GM19240 (cell line): Measurements from ENCODE around the gene SPDYC.

Experiments
- DNase-seq: peaks from one replicate; pipeline ENCODE4 v3.0.0; 2011; ENCODE audit warnings: low spot score; ENCODE audit not compliant: insufficient read length

Gene SPDYC, protein sequence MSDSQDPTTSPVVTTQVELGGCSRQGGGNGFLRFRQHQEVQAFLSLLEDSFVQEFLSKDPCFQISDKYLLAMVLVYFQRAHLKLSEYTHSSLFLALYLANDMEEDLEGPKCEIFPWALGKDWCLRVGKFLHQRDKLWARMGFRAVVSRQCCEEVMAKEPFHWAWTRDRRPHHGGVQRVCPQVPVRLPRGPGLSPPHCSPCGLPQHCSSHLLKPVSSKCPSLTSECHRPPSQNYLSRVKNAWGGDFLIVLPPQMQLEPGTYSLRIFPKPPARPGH

DNA sequence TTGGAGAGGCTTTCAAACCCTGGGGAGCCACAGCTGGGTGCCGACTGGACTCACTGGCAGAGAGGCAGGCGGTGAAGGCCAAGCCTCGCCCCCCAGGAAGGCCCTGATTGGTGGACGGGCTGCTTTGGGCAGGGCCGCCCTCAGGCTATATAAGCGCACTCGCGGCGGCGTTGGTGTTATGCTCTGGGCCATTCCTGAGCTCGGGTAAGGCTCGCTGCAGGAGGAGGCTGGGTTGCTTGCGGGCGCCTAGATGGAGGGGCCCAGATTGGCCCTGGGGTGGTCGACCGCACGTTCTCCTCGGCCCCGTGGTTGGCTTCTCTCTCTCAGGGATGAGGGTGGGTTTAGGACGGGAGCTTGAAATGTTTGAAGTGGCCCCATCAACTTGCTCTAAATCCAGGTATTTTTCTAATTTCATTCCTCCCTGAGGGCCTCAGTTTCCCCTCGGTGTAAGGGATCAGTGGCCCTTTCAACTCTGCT is at the start of gene SPDYC:
Gene SPDYC (plus strand): TSS at position 176 of the 477 bp plus-strand sequence. CDS start 1,125 bp downstream, outside the sequence.
- DNase-seq, result no peak

DNA sequence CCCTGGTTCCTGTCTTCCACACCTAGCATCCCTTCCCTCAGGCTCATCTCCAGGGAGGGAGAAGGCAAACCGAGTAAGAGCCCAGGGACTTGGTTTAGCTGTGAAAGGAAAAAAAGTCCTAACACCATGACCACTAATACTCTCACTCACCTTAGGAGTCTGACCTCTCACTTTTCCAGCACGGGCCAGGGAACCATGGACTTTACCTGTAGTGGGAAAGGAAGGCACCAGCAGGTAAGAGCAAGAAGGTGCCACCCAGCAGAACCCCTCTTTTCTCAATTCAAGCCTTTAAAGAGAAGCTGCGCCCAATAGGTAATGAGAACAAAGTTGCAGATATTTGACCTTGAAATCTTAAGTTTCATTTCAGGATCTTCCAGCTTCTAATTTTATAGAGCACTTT is 49.2 kb upstream of the SPDYC start:
- no peak for DNase-seq

DNA sequence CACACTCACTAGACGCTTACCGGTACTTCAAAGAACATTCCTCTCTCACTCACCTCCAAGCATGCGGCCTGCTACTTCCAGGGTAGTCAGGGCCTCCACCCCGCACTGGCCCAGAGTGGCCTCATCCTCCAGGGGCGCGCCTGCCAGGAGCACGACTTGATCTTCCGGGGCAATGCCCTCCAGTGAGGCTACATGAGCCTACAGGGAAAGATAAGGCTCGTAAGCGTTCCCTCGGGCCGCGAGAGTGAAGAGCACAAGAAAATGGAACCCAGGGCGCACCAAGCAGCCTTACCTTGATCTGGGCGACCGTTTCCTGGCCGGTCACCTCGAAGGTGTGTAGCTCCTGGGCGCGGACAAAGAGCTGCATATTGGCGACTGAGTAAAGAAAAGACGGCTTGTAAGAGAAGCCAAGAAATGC is 48.6 kb upstream of the SPDYC start:
- DNase-seq, result no peak

DNA sequence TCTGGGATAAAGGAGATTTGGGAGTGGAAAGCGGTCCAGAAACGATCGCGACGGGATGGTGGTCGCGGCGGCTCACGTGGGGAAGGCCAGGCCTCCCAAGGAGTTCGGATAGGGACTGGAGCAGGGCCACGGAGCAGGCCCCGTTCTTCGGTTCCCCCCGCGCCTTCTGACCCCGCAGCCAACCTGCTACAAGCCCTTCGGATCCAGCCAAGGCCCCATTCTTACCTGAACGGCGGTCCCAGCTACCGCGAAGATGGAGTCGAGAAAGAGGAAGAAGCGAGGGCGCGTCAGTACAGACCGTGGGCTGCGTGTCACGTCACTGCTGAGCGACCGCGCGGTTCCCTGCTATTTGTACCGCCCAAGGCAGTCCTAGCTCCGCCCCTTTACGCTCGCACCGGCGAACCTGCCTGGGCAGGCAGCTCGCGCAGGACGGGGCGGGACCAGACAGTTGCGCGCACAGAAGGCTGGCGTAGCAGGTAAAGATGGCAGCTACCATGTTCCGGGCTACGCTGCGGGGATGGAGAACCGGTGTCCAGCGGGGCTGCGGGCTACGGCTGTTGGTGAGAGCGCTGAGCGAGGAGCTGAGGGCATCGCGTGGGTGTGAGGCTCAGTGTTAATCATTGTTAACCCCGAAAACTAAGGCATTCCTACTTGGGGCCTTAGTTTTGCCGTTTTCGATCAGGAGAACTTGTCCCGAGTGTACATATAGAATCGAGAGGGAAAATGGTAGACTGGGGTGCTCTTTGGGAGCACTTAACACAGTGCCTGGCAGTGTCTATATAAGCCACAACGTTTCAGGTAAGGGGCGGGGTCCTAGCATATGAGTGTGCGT is 48.0 kb upstream of the SPDYC start, which contains the start of the genes FAU and MRPL49:
Gene FAU (minus strand): TSS at position 270 of the 832 bp plus-strand sequence. CDS start 321 bp downstream, outside the sequence.
Gene MRPL49 (plus strand): TSS at position 457 of the 832 bp plus-strand sequence. CDS start 26 bp downstream, at position 483.
- peak; percentile 96 for DNase-seq

DNA sequence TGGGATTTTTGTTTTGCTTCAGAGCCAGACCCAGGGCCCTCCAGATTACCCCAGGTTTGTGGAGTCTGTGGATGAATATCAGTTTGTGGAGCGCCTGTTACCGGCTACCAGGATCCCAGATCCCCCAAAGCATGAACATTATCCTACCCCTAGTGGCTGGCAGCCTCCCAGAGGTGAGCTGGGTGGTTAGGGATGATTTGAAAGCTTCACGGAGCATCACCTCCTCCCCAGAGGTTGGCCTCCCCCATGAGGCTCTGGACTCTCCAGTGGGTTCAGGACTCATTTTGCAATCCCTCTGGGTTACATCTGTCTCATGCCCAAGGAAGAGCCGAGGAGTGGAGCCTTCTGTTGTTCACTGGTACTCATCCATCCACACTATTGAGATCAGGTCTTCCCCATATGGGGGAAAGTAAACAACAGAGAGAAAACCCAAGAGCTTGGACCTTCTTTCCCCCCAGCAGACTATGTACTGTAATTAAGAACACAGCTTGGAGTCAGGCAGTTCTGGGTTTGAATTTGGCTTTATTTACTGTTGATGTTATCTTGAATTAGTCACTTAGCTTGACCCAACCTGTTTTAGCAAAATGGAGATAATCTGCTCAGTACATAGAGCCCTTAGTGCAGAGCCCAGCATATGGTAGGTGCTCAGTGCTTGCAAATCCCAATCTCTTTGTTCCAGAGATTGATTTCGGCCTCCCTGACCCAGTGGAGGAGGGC is 45.4 kb upstream of the SPDYC start:
- no peak for DNase-seq

- DNase-seq, result no peak
Measured at GRCh38 chr11:65125197-65126056, 44.6 kb upstream of the SPDYC start.

GRCh38 chr11:65126624-65127274 is 43.3 kb upstream of the SPDYC start:
- no peak for DNase-seq

GRCh38 chr11:65127473-65128181 is 42.4 kb upstream of the SPDYC start:
- DNase-seq, result no peak

GRCh38 chr11:65128182-65129145 is 41.6 kb upstream of the SPDYC start:
- no peak for DNase-seq

GRCh38 chr11:65129649-65130441 is 40.2 kb upstream of the SPDYC start:
- no peak for DNase-seq

DNA sequence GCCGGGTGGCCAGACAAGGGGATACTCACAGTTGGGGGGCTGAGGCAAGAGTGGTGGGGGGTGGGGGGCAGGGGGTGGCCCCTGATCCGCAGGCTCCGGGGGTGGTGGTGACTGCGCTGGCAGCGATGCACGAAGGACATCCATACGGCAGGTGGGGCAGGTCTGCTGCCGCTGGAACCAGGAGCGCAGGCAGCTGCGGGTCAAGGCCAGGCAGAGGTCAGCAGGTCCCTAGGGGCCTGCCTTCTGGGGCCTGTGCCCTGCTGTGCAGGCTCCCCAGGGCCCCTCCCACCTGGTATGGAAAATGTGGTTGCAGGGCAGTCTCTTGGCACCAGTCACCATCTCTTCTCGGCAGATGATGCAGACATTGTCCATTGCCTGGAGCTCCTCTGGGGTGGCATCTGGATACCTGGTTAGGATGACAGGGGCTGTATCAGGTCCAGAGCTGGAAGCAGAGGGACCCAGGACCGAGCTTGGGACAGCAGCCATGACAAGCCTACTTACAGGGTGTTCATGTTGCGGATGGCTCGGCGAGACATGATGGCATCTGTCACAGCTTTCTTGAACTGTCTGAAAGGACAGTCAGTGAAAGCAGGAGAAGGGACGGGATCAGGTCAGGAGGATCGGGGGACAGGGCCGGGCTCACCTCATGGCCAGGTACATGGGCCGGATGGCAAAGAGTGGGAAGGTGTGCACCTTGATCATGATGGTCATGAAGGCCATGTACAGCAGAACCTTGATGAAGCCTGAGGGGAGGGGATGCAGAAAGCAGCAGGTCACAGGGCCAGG is 39.2 kb upstream of the SPDYC start:
- no peak for DNase-seq

GRCh38 chr11:65131417-65131776 is 38.6 kb upstream of the SPDYC start:
- no peak for DNase-seq

DNA sequence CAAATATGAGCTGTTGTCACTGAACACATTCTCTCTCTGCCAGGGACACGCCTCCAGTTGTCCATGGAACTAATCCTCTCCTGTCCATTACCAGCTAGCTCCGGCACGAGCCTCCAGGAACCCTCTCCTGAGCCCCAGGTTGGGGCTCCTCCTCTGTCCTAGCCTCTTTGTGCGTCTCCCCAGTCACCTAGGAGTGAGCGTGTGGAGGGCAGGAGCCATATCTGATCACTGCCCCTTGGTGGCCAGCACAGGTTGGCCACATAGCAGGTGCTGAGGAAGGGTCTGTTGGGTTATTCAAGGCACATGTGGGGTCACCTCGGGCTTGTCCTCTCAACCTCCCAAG is 38.2 kb upstream of the SPDYC start:
- no peak for DNase-seq

GRCh38 chr11:65132238-65132987 is 37.6 kb upstream of the SPDYC start:
- no peak for DNase-seq

DNA sequence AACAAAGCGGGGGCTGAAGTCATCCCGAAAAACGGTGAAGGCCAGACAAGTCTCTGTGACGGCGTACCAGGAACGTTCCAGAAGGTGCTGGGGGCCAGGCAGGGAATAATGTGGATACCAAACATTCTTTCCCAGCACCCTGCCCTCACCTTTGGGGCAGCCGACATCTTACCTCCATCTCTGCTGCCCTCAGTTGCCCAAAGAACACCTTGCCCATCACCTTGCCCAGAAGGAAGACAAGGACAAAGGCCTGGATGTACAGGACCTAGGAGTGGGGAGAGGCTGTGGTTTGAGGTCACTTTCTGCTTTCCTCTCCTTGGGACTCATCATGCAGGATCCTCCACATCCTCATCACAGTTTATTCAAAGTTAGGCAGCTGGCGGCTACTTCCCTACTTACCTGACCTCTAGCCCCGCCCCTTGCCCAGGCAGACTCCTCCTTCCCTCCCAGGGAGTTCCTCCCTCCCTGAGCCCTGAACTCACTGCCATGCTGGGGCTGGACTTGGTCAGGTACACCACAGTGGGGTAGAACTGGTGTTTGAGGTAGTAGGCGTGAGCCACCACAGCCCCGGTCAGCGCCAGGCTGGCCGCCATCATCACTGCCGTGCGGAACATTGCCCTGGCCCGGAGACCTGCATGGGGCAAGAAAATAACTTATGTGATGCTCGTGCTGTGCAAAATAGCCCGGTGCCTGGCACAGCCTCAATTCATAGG is 36.9 kb upstream of the SPDYC start:
- peak; percentile 36 for DNase-seq

GRCh38 chr11:65133724-65134123 is 36.3 kb upstream of the SPDYC start:
- no peak for DNase-seq
